Gastroesophageal sphincter (tissue), 3 donors: ENCODE data around the gene UBQLN4.

ENCODE experiments used
- CTCF ChIP-seq, 4 experiments: fragments of 200-600 bp in 2 of 4; fragments of 450-650 bp in 2 of 4; sonication (generic) in 1 of 4; IDR thresholded peaks; one replicate each; pipeline ENCODE4 v1.5.1; 2017 to 2019; ENCODE audit warnings: antibody characterized with exemption in 4 of 4, mild to moderate bottlenecking in 2 of 4, moderate library complexity in 2 of 4
- POLR2A ChIP-seq, 2 donors: fragments of 450-650 bp; IDR thresholded peaks; one replicate each; pipeline ENCODE4 v1.6.1; 2017; ENCODE audit warnings: antibody characterized with exemption in 2 of 2, mild to moderate bottlenecking in 2 of 2, moderate library complexity in 1 of 2
- POLR2AphosphoS5 ChIP-seq: sonication (generic); formaldehyde crosslinking; IDR thresholded peaks from one replicate; pipeline ENCODE4 v1.6.1; 2017; ENCODE audit warnings: antibody characterized with exemption

DNA sequence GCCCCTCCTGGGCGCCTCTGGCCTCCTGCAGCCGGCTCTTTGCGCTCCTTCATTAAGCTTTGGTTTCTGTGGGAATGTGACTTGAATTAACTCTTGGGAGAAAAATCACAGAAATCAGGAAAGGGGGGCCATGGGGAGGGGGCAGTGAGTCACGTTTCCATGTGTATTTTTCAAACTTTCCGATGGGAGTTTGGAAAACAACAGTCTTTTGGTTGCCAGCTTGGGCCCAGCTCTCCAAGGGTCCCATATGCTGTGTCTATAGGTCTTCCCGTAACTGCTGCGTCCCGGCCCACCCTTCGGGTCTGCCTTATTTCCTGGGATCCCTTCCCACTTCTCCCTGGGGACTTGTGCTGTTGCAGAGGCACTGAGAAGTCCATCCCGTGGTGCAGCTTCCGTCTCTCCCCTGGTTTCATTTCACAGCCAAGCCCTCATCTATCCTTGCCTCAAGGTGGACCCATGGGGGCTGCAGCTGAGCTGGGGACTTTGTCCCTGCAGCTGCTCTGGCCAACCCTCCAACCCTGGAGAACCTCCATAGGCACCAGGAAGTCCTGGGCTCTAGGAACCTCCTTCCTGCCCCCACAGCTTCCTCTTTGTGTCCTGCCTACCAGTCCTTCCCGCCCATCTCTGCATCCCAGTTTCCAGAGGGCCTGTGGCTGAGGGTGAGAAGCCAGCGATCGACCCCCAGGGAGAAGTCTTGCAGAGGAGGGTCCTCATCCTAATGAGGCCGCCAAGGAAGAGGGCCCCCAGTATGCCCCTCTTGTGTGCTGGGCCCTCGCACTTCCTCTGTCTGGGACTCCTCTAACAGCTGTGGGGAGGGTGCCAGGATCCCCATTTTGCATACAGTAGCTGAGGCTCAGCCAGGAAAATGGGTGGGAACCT is 49.3 kb upstream of the UBQLN4 start:
- TF ChIP-seq POLR2A (IDR thresholded peaks at IDR 0.05) (no peak), CTCF (IDR thresholded peaks at IDR 0.05) (no peak), POLR2AphosphoS5 (no peak)
